ENCODE data around the gene SCRN2.

Gene SCRN2

GRCh38 chr17:47871048-47871447 is 30.0 kb upstream of the SCRN2 start:
- no peak for DNase-seq

GRCh38 chr17:47870056-47870455 is 29.0 kb upstream of the SCRN2 start:
- no peak for DNase-seq

DNA sequence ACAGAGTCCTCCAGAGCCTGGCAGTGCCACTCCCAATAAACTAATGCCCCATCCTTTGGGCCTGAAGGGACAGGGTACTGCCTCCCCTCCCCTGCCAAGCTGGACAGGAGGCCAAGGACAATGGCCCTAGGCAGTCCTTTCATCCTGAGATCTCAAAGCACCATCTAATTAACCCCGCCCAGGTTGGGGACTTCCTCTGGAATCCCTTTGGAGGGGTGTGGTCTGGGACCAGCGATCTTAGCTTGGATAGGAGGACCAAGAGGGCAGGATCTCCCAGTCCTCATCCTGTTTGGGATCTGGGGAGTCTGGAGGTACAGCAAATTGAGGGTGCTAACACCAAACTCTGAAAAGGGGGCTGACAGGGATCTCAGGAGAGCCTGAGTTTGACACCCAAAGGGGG is 28.0 kb upstream of the SCRN2 start:
- DNase-seq, result no peak

DNA sequence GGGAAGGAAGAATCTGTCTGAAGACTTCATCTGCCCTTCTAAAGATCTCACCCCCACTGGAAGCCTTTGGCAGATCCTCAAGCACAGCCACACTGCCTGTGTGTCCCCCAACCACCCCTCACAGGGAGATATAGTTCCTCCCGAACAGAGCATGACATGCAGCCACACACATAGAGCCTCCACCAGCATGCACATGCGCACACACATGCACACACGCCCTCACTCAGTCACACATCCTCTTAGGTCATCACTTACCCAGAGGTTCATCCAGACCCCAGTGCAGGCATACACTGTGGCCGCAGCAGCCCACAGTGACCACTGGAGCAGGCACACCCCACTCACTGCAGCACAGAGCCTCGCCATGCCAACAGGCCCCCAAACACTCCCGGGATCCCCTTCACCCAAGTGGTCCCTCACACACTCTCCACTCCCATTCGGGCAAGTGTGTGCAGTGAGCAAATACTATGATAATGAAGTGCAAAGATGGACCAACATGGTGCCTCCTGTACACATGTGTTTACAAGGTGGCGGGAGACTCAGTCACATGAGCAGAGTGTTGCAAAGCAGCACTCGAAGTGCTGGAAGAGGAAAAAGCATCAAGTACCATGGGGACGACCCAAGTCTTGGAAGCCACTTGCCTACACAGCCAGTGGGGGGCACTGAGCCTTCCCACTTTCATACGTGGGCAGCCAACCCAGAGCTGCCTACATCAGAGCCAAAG is 26.9 kb upstream of the SCRN2 start:
- no peak for DNase-seq

GRCh38 chr17:47866941-47867340 is 25.9 kb upstream of the SCRN2 start:
- DNase-seq, result no peak

DNA sequence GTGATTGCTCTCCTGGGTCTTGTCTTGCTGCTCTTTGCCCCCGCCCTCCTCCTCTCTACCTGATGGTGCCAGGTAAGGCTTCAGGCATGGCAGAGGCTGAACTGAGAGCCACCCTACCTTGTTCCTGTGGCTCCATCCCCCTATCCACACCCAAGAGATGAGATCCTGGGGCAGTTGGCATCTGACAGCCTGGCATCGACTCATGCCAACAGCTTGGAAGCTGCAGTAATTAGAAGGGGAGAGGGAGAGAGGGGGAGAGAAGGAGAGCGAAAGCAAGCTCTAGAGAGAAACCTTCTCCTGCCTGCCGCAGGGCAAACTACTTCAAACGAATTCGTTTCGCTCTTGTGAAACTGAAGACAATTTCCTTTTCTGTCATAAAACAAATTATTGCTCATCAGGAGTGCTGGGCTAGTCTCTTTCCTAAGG is 23.7 kb upstream of the SCRN2 start:
- peak in 1 of 6 experiments; percentile 6 for DNase-seq

- no peak for DNase-seq
Observed at GRCh38 chr17:47862621-47863440, 21.8 kb upstream of the SCRN2 start.

DNA sequence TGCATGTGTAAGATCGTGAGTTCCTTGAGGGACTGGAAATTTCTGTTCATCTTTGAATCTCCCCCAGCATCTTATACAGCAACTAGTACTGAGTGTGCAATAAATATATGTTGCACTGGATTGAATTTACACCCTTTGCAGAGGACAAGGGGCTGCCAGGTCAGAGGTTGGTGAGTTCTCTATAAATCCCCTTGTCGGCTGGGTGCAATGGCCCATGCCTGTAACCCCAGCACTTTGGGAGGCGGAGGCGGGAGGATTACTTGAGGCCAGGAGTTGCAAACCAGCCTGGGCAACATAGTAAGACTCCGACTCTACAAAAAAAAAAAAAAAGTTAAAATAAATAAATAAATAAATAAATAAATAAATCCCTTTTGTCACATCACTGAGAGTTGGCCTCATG is 19.3 kb upstream of the SCRN2 start:
- DNase-seq, result no peak

GRCh38 chr17:47857551-47858455 is 16.7 kb upstream of the SCRN2 start:
- no peak for DNase-seq

DNA sequence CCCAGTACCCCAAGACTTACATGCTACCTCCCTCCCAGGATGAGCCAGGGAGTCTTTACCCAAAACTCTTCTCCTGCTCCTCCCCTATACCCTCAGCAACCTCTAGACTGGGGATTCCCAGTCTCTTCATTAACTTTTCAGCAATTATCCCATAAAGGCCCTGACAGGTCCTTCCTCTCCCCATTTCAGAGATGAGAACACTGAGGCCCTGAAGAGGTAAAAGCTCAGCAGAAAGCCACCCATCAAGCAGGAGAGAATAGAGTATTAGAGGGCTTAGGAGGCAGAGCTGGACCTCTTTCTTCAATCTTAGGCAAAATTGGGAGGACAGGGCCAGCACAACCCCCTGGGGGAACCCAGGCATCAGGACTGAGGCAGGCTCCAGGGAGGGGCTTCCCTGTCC is 15.8 kb upstream of the SCRN2 start:
- no peak for DNase-seq

DNA sequence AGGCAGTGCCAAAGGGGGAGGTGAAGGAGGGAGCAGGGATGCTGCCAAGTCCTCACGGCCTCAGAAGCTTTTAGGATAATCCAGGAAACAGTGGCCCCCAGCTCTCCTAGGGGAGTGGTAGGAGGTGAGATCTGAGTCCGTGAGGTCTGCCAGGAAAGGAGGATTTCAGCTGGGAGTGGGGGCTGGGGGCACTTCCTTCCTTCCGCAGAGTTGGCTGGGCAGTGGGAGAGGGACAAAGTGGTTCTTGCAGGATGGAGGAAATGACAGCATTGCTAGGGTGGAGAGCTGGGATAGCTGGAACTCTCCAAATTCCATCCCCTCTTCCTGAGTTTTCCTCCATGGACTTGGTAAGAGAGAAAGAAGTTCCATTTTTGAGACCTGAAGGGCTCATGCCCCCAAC is 14.7 kb upstream of the SCRN2 start:
- DNase-seq, result no peak

DNA sequence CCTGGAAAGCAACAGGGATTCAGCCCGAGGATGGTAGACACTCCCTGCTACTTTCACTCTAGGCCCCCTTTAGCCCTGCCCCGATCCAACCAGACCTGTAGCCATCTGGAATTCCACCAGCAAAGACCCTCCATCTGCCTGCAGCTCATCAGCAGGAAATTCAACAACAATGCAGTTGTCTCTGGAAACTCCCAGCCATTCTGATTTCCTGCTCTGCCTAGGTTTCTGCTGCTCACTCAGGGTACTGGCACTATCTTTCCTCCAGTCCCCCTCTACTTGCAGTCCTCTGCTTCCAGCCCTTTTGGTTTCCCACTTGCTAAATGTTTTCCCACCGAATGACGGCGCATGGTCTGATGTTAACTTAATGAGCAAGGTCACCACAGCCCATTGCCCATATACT is 12.5 kb upstream of the SCRN2 start:
- DNase-seq, result no peak

DNA sequence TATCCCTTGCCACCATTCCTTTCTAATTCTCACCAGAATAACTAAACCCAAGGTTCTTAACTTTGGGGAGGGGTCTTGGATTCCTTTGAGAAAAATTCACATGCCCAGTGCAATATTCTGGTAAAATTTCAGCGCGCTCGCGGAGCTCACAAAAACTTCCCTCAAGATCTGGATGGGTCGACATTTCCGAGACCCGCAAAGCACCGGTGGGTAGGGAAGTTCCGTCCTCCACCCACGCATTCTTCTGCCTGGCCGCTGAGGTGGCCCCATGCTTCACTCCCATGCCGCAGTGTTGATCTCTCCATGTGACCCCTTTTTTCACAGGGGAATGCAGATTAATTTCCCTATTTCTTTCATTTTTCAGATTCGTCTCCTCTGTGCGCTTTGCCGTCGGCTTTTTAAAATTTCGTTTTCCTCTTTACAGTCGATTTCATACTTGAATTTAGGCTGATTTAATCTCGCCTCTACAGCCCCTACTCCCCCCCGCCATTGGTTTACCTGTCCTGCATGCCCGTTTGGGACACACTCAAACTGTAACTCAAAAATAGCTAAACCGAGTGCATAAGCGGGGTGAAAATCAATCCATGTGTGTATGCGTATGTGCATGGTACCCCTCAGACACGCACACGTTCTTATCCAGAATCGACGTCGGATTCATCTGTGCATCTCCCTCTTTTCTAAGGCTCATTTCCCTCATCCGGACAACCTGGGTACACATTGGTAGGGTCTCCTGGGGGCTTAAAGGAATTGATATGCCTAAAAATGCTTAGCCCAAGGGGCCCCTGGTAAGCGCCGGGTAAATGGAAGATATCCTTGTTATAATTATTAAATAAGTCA is 11.3 kb upstream of the SCRN2 start:
- no peak for DNase-seq

DNA sequence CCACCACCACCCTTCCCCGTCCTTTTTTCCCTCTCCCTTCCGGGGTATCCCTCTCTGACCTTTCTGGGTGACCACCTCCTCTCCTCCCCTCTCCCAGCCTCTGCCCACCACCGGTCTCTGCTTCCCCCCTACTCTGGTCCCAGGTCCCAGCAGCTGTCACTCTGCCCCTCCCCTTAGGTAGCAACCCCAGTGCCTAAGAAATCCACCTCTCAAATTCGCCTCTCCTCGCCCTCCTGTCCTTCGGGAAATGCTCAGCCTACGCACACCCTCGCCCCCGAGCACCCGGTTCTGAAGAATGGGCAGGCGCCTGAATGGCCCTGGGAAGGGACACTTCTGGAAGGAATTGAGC is 10.7 kb upstream of the SCRN2 start:
- DNase-seq, result no peak

DNA sequence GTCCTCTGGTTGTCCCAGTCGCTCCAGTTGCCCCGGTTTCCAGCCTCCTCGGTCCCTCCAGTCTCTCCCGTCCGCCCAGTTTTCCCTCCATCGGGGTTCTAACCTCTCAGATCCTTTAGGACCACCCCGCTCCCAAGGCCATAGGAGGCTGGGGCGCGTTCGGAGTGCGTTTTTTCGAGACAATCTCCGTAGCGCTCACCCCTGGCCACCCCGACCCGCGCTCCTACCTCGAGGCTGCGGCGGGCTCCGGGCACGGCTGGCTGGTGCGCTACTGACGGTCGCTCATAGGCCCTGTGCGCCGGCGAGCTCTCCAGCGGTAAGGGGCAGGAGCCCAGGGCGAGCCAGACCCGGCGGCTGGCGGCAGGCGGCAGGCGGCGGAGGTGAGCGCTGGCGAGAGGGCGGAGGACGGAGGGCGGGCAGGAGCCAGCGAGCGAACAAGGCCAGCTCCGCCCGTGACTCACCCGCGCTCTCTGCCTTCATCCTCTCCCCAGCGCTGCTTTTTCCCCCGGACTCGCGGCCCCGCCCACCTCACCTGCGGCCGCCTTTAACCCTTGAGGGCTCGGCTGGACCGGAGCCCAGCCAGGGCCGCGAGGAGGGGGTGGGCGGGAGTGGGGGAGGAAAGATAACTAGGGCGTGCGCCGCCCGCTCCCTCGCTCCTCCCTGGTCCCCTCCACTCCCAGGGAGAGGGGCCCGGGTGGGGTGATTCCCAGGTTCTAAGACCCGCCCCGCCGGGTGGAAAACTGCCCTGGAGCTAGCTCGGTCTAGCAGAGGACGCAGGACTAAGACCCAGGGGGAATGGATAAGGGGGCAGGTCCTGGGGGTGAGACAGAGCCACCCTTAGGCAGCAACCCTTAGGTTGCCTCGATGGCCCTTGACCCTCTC is 9.9 kb upstream of the SCRN2 start, which contains the start of gene SP6:
Gene SP6, minus strand, starts transcription at position 472 of the 882 bp plus-strand sequence. CDS start 2,734 bp downstream, outside the sequence.
- peak in 5 of 6 experiments; percentile 27 to 36 (median 34) for DNase-seq

- no peak for DNase-seq
Observed at GRCh38 chr17:47850373-47850691, 9.3 kb upstream of the SCRN2 start.

DNA sequence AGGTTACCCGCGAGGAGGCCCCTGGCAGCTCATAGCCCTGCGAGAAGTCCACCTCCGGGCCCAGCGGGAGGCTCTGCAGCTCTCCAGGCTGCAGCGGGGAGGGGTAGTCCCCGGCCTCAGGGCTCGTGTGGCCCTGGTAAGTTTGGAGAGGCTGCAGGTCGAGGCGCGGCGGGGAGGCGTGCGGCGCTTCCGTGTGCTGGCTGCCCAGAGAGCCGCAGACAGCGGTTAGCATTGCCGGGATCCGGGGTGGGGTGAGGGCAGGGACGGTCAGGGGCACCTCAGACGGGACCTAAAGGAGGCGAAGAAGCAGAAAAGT is 7.1 kb upstream of the SCRN2 start:
- no peak for DNase-seq

GRCh38 chr17:47847341-47848197 is 6.5 kb upstream of the SCRN2 start:
- peak in 3 of 6 experiments; percentile 13 to 20 (median 18) for DNase-seq

DNA sequence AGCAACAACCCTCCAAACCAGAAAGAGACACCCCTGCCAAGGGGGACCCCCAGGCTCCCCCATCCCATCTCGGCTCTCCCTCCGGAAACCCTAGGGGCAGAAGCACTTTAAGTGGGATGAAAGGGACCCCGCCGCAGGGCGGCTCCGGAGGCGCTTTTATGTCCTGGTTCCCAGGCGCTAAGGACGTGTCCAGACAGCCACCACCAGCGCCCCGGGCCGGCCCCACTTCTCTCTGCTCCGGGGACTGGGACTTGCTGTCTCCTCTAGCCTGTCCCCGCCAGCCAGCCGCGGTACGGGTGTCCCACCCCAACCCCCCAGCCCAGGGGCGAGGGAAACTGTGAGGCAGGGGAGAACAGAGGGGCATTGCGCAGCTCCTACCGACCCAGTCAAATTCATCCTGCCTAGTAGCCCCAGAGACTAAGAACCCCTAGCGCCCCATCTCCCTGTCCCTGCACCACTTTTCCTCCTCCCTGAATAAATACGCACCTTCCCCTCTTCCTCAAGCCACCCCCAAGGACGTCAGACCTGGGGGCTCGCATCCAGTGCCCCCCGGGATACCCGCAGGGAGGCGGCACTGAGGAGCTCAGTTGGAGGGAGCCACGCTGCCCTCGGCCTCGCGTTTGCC is 5.8 kb upstream of the SCRN2 start:
- peak in 1 of 6 experiments; percentile 13 for DNase-seq

DNA sequence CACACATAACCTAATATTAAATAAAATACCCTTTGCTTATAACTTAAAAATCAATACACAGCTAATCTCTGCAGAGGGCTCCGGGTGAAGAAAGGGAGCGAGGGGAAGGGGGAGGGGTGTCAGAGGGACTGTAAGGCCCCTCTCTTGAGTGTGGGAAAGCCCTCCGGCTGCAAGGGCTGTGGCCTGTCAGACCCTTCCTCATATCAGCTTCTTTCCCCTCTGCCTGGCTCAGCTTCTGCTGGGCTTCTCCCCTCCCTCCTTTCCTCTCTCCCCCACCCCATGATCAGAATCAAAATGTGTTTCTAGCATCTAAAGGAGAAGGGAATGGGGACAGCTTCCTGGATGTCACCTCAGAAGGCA is 4.6 kb upstream of the SCRN2 start:
- DNase-seq, result no peak
